Brain microvascular endothelial cell (primary cell): ENCODE data around the gene MTPN.

Source experiments
- DNase-seq: peaks from one replicate; pipeline ENCODE4 v3.0.0-alpha.2; 2020
- H3K27ac ChIP-seq: fragments of 250-450 bp; sonication (Bioruptor Pico); 2 replicates; pipeline ENCODE4 v1.5.1; 2020; ENCODE audit warnings: mild to moderate bottlenecking, moderate library complexity
- H3K27me3 ChIP-seq: fragments of 250-450 bp; sonication (Bioruptor Pico); replicated peaks from 2 replicates; pipeline ENCODE4 v1.5.1; 2020; ENCODE audit warnings: mild to moderate bottlenecking
- H3K36me3 ChIP-seq: fragments of 250-450 bp; sonication (Bioruptor Pico); replicated peaks from 2 replicates; pipeline ENCODE4 v1.5.1; 2020; ENCODE audit warnings: mild to moderate bottlenecking
- H3K4me3 ChIP-seq: 2 replicates; pipeline ENCODE4 v1.5.1; 2011; ENCODE audit warnings: low read depth, mild to moderate bottlenecking, control low read depth, low read length, moderate library complexity
- in situ Hi-C: cut with HindIII; loops from 2 replicates; pipeline ENCODE4 v1.10.0; 2017; ENCODE audit warnings: low sequenced_read_pairs, low pct_ligation_motif_present
- TF ChIP-seq, protein P1 (sequence below): IDR thresholded peaks from 2 replicates; pipeline ENCODE4 v1.5.1; 2011; ENCODE audit warnings: low read depth, mild to moderate bottlenecking, moderate library complexity, low read length, control low read depth, inconsistent platforms; ENCODE audit errors: missing control alignments

MTPN gene

DNA sequence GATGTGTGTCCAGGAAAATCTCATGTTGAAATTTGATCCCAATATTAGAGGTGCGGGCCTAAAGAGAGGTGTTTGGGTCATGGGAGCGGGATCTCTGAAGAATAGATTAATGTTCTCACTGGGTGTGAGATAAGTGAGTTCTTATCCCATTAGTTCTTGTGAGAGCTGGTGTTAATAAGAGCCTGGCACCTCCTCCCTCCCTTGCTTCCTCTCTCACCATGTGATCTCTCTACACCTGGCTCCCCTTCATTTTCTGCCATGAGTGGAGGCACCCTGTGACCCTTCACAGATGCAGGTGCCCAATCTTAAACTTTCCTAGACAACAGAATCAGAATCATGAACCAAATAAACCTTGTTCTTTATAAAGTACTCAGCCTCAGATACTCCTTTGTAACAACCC is 19.5 kb downstream of the MTPN start:
- in situ Hi-C loops: no loop called here
- H3K27ac ChIP-seq: no peak overlapping the region
- no peaks in the 10 kb centered on the region for H3K27me3 ChIP-seq
- peaks cover 2% of the 10 kb centered on the region for H3K36me3 ChIP-seq
- TF ChIP-seq, protein P1, sequence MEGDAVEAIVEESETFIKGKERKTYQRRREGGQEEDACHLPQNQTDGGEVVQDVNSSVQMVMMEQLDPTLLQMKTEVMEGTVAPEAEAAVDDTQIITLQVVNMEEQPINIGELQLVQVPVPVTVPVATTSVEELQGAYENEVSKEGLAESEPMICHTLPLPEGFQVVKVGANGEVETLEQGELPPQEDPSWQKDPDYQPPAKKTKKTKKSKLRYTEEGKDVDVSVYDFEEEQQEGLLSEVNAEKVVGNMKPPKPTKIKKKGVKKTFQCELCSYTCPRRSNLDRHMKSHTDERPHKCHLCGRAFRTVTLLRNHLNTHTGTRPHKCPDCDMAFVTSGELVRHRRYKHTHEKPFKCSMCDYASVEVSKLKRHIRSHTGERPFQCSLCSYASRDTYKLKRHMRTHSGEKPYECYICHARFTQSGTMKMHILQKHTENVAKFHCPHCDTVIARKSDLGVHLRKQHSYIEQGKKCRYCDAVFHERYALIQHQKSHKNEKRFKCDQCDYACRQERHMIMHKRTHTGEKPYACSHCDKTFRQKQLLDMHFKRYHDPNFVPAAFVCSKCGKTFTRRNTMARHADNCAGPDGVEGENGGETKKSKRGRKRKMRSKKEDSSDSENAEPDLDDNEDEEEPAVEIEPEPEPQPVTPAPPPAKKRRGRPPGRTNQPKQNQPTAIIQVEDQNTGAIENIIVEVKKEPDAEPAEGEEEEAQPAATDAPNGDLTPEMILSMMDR: no peak
- no peak for DNase-seq
- H3K4me3 ChIP-seq: no peak overlapping the region

- H3K36me3 ChIP-seq: peaks cover 2% of the 10 kb centered on the region
- in situ Hi-C loops: no loop called here
- DNase-seq: no peak
- H3K27ac ChIP-seq: no peak overlapping the region
- TF ChIP-seq, protein P1: no peak
- H3K4me3 ChIP-seq: no peak overlapping the region
- no peaks in the 10 kb centered on the region for H3K27me3 ChIP-seq
Observed at GRCh38 chr7:135956393-135956792, 20.8 kb downstream of the MTPN start.

- in situ Hi-C loops: no loop called here
Observed at GRCh38 chr7:135950972-135951371, 26.2 kb downstream of the MTPN start.

DNA sequence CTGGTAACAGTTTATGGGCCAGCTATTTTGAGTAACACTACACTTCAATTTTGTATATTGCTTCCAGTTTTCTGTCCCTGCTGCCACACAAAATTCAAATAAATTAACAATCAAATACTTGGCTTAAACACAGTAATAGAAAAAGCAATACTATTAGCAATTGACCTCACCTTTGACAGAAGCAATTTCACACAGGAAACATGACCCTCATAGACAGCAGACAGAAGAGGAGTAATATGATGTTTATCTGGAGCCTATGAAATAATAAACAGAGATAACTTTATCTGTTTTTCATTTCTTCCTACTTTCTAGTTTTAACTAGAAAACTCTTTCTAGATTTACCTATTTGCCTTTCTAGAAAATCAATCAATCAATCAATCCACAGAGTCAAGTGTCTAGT is 26.7 kb downstream of the MTPN start:
- H3K27ac ChIP-seq: no peak overlapping the region
- DNase-seq: no peak
- H3K4me3 ChIP-seq: no peak overlapping the region
- H3K36me3 ChIP-seq: peaks cover 9% of the 10 kb centered on the region
- in situ Hi-C loops: no loop called here
- H3K27me3 ChIP-seq: no peaks in the 10 kb centered on the region
- TF ChIP-seq, protein P1: no peak

More at GRCh38 chr7:135950972-135951371, 26.2 kb downstream of the MTPN start:
- TF ChIP-seq, protein P1: no peak
- Histone ChIP-seq H3K27me3 (no peaks in the 10 kb centered on the region), H3K4me3 (no peak overlapping the region), H3K27ac (no peak overlapping the region), H3K36me3 (peaks cover 9% of the 10 kb centered on the region)
- no peak for DNase-seq

DNA sequence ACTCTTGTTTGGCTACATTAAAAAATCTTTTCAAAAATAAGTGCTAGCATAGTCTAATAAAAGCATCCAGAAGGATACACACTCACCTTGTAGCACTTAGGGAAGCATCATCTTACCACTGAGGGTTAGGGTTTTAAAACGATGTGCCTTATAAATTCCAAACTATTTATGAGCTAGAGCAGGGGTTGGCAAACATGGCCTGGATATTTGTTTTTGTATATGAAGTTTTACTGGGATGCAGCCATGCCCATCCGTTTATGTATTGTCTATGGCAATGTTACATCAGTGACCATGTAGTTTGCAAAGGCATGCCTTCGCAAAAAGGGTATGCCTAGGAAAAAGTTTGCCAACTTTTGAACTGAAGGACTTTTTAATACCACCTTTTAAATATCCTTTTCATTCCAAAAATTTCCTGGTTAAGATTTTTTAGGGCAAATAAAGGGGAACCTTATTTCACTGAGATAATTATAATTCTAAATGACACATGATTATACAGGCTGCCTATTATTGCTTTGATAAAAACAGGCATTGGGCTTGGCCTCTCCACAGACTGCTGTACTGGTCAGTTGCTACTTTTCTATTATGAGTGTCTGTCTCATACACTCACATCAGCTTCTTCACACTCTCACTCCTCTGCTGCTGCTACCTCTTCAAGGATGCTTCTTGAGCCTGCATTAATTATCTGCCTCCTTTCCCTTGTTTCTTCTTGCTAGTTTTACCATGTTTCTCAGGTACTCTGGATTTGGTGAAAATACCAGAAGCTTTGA is 30.7 kb downstream of the MTPN start:
- H3K27ac ChIP-seq: no peak overlapping the region
- in situ Hi-C loops: no loop called here
- DNase-seq: no peak
- H3K36me3 ChIP-seq: peaks cover 9% of the 10 kb centered on the region
- H3K27me3 ChIP-seq: no peaks in the 10 kb centered on the region
- H3K4me3 ChIP-seq: no peak overlapping the region
- TF ChIP-seq, protein P1: no peak

- H3K4me3 ChIP-seq: no peak overlapping the region
- H3K36me3 ChIP-seq: no peaks in the 10 kb centered on the region
- H3K27ac ChIP-seq: no peak overlapping the region
- in situ Hi-C loops: no loop called here
- DNase-seq: no peak
- no peaks in the 10 kb centered on the region for H3K27me3 ChIP-seq
- TF ChIP-seq, protein P1: no peak
Observed at GRCh38 chr7:135944753-135945152, 32.4 kb downstream of the MTPN start.
